Measurements from ENCODE around the gene SLC25A39. TPM values are rescaled to one million over a fixed set of nuclear protein-coding genes. Genes with fewer than 3 reads are reported as not detected.

Gene SLC25A39
- total and polyA plus RNA-seq, 11 donors, result 37.2 to 96.0 (median 55.2) TPM

DNA sequence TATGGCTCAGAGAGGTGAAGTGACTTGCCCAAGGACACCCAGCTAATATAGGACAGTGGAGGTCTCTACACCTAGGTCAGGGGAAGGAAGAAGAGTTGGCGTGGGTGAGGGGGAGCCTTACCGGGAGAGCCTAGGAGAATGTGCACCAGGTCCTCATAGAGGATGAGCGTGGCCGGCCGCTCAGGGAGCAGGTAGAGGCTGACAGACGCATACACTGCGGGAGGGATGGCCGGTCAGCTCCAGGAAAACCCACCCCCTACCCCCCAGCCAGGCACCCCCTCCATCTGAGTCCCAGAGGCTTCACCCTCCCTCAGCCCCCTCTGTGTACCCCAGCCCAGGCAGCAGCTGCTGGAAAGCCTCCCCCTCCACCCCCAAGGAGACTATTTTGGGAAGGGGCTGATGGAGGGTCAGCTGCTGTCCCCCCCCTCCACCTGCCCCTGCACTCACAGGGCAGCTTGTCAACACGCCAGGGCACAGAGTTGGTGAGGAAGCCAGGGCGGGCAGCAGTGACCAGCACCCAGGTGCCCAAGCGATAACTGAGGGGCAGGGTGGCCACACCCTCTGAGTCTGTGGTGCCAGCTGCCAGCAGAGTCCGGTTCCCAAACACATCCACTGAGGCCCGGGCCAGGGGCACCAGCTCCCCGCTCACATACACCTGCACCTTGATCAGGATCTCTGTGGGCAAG lies 35.0 kb upstream of the SLC25A39 start:
- Histone ChIP-seq H3K36me3 (no peaks in the 10 kb centered on the region), H3K4me3 (no peak overlapping the region), H3K27me3 (peaks cover 0 to 12% (median 0%) of the 10 kb centered on the region in 9 donors), H3K9me3 (no peaks in the 10 kb centered on the region), H3K4me1 (peaks cover 0 to 23% (median 14%) of the 10 kb centered on the region in 12 donors), H3K27ac (no peak overlapping the region)
- TF ChIP-seq POLR2A (IDR thresholded peaks at IDR 0.05), result no peak
- TF ChIP-seq, protein P1, sequence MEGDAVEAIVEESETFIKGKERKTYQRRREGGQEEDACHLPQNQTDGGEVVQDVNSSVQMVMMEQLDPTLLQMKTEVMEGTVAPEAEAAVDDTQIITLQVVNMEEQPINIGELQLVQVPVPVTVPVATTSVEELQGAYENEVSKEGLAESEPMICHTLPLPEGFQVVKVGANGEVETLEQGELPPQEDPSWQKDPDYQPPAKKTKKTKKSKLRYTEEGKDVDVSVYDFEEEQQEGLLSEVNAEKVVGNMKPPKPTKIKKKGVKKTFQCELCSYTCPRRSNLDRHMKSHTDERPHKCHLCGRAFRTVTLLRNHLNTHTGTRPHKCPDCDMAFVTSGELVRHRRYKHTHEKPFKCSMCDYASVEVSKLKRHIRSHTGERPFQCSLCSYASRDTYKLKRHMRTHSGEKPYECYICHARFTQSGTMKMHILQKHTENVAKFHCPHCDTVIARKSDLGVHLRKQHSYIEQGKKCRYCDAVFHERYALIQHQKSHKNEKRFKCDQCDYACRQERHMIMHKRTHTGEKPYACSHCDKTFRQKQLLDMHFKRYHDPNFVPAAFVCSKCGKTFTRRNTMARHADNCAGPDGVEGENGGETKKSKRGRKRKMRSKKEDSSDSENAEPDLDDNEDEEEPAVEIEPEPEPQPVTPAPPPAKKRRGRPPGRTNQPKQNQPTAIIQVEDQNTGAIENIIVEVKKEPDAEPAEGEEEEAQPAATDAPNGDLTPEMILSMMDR (IDR thresholded peaks at IDR 0.05), result no peak
- WGBS, 4 donors, result 91 to 93% (median 92%) methylated on average over 10 to 14 of the region's 14 CpGs
- intact Hi-C loops (cut with DNase I), result no loop called here
- ATAC-seq (no peak), DNase-seq (peak in 1 of 5 donors; percentile 55)

DNA sequence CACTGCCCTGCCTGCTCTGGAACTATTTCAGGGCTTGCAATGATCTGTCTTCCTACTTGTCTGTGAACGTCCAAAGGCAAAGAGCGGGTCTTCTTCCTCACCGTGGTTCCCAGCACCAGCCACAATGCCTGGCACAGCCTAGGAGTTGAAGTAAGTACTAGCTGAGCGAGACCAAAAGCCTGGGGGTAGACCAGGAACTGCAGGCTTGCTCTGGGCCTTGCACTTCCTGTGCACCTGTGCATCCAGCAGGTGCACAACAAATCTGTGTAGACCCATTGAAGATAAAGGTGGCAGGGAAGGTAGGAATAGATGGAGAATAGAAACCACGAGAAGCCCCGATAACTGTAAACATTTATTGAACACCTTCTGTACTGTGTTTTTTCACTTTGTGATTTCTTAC lies 34.4 kb upstream of the SLC25A39 start:
- no peaks in the 10 kb centered on the region for H3K36me3 ChIP-seq
- H3K27ac ChIP-seq, result no peak overlapping the region
- no peak for ATAC-seq
- no peak for DNase-seq
- H3K9me3 ChIP-seq, result no peaks in the 10 kb centered on the region
- intact Hi-C loops (cut with DNase I), result no loop called here
- no peak overlapping the region for H3K4me3 ChIP-seq
- H3K27me3 ChIP-seq, result peaks cover 0 to 12% (median 0%) of the 10 kb centered on the region in 9 donors
- TF ChIP-seq POLR2A (IDR thresholded peaks at IDR 0.05), result no peak
- TF ChIP-seq, protein P1 (IDR thresholded peaks at IDR 0.05), result no peak
- peaks cover 0 to 22% (median 14%) of the 10 kb centered on the region in 12 donors for H3K4me1 ChIP-seq
- 75 to 88% (median 80%) methylated on average over 6 of the region's 6 CpGs for WGBS, 4 donors

DNA sequence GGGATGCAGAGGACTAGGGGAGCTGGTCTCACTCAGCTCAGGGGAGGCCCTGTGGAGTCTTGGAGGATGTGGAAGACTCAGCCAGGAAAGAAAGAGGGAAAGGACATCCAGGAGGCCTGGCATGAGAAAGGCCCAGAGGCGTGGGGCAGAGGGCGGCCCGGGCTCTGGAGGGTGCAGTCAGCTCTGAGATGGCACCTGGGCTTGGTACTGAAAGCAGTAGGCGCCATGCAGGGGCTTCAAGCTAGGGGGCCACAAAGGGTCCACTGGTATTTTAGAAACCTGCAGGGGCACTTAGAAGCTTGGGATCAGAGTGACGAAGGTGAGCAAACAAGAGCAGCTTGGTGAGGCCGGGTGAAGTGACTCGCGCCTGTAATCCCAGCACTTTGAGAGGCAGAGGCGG lies 33.4 kb upstream of the SLC25A39 start:
- Histone ChIP-seq H3K4me3 (no peak overlapping the region), H3K4me1 (peaks cover 0 to 20% (median 11%) of the 10 kb centered on the region in 12 donors), H3K9me3 (no peaks in the 10 kb centered on the region), H3K27ac (no peak overlapping the region), H3K27me3 (peaks cover 0 to 8% (median 0%) of the 10 kb centered on the region in 9 donors), H3K36me3 (peaks cover 0 to 2% (median 0%) of the 10 kb centered on the region in 9 donors)
- no peak for TF ChIP-seq POLR2A (IDR thresholded peaks at IDR 0.05)
- TF ChIP-seq, protein P1 (IDR thresholded peaks at IDR 0.05), result no peak
- intact Hi-C loops (cut with DNase I), result no loop called here
- 88 to 95% (median 93%) methylated on average over 9 of the region's 9 CpGs for WGBS, 4 donors
- DNase-seq, result no peak
- no peak for ATAC-seq

DNA sequence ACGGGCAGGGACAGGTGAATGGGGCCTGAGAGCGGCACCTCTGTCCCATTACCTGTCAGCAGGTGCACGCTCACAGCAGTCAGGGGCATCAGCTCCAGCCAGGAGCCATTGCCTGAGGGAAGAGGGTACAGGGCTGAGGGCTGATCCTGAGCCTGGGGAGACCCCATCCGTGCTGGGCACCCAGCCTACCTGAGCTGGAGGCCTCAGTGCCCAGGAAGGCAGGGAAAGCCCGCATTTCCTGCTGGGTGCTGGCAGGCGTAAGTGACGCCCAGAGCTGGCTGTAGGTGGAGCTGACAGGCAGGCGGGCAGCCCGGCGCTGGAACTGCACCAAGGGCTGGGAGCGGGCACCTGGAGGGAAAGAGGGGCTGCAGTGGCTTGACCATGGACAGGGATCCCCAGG lies 31.6 kb upstream of the SLC25A39 start:
- WGBS, 4 donors, result 92 to 96% (median 93%) methylated on average over 9 to 11 of the region's 11 CpGs

More for the DNA sequence above, 31.6 kb upstream of the SLC25A39 start:
- Histone ChIP-seq H3K9me3 (no peaks in the 10 kb centered on the region), H3K27me3 (no peaks in the 10 kb centered on the region), H3K27ac (no peak overlapping the region), H3K36me3 (peaks cover 0 to 20% (median 17%) of the 10 kb centered on the region in 9 donors), H3K4me1 (peaks cover 0 to 6% (median 0%) of the 10 kb centered on the region in 12 donors), H3K4me3 (no peak overlapping the region)
- TF ChIP-seq POLR2A (IDR thresholded peaks at IDR 0.05), result no peak
- TF ChIP-seq, protein P1 (IDR thresholded peaks at IDR 0.05), result no peak
- DNase-seq (no peak), ATAC-seq (no peak)
- intact Hi-C loops (cut with DNase I), result no loop called here

Data from heart left ventricle (tissue), 16 donors.